Activated CD8-positive, alpha-beta memory T cell treated with anti-CD3 and anti-CD28 coated beads, Interleukin-2, amount 50 U/mL, for 4 hours (primary cell): ENCODE results near the gene FAM124A.

ENCODE experiments used
- DNase-seq: peaks from one replicate; pipeline ENCODE4 v3.0.0-alpha.2; 2020

FAM124A gene, protein sequence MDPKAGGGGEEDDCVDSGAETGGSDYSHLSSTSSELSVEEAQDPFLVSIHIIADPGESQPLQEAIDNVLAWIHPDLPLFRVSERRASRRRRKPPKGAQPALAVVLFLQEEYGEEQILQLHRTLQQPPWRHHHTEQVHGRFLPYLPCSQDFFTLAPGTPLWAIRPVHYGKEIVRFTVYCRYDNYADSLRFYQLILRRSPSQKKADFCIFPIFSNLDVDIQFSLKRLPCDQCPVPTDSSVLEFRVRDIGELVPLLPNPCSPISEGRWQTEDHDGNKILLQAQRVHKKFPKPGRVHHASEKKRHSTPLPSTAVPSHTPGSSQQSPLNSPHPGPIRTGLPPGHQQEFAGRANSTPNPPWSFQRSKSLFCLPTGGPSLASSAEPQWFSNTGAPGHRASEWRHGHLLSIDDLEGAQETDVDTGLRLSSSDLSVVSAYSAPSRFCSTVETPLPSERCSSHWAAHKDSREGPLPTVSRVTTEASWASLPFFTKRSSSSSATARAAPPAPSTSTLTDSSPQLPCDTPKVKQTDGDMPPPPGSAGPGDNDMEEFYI

DNA sequence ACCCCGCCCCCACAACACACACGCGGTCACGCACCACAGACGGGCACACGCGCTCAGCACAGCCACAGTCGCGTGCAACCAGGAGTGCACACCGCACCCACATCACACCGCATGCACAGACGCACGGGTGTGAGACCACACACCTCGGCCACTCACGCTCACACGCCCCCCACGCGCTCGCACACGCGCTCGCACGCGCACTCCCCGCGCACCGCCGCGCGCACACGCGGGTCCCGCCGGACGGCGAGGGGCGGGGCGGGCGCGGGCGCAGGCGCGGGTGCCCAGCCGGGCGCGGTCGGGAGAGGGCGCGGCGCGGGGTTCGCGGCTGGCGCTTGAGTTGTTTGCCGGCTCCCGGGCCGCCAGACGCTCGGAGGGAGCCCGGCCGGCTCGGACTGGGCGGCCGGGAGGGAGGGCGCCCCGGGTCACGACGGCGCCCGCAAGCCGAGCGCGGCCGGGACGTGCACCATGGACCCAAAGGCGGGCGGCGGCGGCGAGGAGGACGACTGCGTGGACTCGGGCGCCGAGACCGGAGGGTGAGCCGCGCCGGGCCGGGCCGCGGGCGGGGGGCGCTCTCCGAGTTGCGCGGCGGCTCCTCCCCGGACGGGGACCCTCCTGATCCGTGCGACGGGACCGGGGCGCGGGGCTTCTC lies at the start of gene FAM124A:
TSS of gene FAM124A (plus strand) at position 362 of the 649 bp plus-strand sequence. CDS start at position 466, 104 bp downstream.
- DNase-seq = peak; percentile 21

DNA sequence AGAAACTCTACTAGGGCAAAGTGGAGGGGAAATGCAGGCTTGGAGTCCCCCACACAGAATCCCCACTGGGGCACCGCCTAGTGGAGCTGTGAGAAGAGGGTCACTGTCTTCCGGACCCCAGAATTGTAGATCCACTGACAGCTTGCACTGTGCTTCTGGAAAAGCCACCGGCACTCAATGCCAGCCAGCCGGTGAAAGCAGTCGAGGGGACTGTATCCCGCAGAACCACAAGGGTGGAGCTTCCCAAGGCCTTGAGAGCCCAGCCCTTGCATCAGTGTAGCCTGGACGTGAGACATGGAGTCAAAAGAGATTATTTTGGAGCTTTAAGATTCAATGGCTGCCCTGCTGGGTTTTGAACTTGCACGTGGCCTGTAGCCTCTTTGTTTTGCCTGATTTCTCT lies 47.2 kb upstream of the FAM124A start:
- no peak for DNase-seq

DNA sequence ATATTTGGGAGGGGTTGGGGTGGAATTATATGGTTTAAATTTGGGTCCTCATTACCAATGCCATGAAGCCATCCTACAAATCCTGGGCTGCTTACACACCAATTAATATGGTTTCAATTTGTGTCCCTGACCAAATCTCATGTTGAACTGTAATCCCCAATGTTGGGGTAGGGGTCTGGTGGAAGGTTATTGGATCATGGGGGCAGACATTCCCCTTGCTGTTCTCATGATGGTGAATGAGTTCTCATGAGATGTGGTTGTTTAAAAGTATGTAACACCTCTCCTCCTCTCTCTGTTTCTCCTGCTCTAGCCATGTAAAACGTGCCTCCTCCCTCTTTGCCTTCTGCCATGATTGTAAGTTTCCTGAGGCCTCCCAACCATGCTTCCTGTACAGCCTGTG lies 46.6 kb upstream of the FAM124A start:
- no peak for DNase-seq

DNA sequence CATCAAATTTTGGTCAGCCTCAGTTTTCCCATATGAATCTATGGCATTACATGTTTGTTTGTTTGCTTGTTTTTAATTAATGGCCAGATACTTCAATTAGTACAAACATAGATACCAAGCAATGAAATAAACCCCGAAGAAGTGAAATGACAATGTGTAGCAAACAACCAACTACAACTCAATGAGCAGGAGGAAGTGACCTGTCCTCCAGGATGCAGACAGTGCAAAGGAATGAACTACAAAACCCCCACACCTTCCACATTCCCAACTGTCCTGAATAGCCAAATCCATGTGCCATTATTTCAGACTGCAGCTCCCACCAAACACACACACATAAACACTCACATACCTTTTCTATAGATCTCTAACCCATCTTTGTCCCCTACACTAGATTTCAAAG lies 45.0 kb upstream of the FAM124A start:
- DNase-seq = no peak

DNA sequence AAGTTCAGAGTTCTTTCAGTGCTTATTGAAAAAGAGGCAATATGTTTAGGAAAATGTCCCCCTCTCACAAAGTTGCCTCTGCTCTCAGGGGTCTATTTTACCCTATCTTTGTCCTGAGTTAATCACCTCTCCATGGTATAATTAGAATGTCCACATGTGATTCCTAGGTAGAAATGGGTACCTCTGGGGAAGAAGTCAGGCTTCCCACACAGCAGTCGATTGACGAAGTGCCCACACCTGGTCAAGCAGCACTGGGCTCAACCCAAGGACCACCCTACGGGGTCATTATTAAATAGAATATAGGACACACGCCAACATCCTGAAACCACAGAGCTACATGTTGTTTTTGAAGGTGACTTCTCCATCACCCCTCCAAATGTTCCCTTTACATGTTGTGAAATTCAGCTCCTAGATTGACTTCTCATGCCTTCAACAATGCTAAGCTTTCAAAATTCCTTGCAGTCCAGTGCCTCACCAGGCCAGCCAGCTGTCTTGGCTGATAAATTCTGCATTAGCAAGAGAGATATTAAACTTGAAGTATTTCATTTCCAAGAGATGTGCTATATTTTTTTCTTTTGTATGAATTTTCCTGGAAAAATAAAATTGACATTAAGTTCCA lies 43.6 kb upstream of the FAM124A start:
- no peak for DNase-seq

DNA sequence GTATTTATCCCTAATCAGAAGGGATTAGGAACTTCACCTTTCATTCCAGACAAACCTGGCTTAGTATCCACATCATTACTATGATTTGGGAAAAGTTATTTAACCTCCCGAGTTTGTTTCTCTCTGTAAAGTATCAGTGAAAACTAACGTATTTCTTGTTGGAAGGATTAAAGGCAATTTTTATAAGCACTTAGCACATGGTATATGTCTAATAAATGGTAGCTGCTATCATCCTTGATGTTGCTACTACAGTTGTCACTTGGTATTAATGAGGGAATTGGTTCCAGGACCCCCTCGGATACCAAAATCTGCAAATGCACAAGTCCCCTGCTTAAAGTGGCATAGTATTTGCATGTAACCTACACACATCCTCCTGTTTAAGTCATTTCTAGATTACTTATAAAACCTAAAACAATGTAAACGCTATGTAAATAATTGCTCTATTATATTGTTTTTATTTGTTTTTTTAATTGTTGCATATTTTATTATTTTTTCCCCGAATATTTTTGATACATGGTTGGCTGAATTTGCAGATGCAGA lies 42.7 kb upstream of the FAM124A start:
- no peak for DNase-seq

DNA sequence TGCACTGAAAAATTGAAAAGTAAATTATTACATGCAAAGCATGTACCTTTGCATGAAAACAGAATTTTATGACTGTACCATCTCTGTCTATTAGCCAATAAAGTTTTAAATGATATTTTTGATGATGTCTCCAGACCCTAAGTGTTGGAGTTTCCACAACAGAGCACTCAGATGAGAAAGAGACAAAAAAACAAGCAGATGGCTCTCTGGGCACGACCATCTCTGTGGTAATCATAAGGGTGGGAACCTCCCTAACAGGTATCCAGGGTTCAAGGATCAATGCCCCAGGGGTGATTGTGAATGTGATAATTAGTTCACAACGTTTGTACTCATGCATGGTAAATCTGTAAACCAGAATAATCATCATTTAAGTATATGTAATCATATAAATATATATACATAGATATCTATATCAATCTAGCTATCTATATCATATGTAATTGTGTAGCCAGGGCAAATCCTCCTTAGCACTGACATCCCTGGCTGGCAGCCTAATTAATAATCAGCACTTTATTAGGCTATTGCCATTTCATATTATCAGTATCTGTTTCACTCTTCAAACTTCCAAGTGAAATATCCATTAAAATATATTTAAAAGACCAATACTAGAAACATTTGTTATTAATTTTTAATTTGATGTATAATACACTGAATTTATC lies 41.2 kb upstream of the FAM124A start:
- DNase-seq = no peak

DNA sequence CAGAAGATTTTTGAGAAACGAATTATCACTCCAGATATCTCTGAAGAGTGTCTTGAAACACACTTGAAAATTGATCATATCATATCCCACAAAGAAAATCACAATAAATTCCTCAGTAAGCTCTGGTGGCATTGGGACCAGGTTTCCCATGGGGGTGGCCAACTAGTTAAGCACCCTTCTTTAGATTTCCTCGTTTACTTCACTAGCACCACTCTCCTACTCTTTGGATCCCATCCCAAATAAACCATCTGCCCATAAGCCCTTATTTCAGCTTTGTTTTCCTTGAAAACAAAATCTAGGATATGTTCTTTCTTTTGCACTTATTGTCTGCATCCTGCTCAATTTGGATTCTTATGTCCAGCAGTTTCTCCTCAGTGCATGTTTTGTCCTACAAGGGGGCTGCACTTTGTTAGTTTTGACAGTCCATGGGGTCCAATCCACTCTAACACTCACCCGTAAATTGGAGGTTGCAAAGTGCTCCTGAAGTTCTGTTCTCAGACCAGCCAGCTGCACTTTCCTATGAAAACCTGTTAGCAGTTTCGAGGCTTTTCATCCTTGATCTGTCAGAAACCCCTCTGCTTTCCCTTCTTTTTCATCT lies 40.3 kb upstream of the FAM124A start:
- DNase-seq = no peak

DNA sequence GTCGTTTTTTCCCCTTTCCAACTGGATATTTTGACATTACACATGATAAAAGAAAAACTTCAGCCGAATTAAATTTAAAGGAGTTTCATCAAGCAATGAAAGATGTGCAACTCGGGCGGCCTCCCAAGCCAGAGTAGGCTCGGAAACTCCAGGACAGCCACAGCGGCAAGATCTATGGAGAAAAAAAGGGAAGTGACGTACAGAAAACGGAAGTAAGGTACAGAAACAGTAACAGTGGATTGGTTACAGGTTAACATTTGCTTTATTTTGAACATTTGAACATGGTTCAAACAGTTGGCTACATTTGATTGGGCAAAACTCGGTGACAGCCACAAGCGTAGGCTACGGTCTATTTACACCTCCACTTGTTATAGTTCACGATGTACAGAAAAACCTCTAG lies 30.5 kb upstream of the FAM124A start:
- no peak for DNase-seq

DNA sequence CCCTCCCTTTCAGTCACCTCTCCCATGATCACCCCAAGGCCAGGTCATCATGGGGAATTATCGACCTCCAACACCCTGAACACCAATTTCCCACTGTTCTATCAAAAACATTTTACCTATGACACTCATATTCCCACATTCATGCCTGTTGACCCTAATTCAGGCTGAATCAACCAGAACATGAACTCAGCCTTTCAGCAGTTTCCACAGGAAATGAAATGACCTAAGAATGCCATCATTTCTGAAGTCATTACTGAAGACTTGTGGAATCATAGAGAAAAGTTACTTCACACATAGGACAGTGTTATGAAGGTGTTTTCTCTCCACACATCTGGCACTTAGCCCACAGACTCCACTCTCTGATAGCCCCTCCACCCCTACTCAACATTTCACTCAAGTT lies 29.9 kb upstream of the FAM124A start:
- DNase-seq = no peak

DNA sequence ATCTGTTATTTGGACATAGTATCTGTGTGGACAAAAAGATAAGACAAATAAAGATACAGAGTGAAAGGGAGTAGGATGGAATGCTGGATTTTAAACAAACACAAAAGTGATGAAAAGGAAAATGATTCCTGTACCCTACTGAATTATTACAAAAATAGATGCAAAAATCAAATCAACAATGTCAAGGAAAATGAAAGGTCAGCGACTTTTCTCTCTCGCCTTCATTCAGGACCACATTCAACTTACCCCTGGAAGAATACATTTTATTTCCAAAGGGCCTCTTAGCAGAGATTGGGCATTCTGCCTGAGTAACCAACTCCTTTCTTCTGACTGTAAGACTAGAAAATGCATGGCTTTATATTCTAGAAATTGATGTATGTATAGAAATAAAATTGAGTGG lies 28.8 kb upstream of the FAM124A start:
- DNase-seq = no peak

DNA sequence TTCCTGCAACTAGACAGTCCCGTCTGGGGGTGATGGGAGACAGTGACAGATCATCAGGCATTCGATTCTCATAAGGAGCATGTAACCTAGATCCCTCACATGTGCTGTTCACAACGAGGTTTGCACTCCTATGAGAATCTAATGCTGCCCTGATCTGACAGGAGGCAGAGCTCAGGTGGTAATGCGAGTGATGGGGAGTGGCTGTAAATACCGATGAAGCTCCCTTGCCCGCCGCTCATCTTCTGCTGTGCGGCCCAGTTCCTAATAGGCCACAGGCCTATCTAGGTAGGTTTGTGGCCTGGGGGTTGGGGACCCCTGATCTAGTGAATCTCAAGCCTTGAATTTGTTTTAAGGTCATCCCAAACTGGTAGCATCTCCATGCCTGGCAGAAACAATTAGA lies 27.3 kb upstream of the FAM124A start:
- DNase-seq = no peak

DNA sequence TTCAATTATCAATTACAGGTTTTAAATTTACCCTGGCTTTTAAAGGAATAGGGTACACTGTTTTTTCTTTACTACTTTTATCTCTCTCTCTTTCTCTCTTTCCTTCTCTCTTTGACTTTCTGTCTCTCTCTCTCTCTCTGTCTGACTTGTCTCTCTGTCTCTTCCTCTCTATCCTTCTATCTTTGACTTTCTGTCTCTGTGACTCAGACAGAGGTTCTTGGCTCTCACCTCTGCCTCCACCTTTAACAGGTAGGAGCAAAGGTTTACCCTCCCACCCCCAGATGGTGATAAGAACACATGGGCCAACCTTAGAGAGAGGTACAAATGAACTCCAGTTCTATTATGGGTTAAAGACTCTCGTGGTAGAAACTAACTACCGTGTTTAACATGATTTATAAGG lies 20.3 kb upstream of the FAM124A start:
- no peak for DNase-seq

DNA sequence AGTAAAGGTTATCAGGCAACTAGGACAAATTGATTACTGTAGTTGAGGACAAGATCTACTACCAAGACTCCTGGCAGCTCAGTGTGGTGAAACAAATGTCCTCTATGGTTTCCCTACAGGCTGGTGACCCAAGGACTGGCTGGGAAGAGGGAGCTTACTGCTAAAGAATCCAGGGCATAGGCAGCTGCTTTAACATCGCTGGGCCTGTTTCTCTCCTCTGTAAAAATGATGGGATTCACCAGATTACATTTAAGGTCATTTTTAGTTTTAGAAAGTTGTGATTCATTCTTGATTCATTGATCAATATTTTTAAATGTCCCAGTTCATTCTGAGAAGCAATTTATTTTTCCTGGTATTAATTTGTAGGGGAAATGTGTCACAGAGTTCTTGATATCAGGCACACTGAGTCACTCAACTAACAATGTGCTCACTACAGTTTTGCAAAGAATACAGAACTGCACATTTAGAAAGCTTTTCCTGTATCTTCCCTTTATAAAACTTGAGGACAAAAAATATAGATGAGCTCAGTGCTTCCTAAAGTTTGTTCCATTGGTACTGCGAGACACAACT lies 19.6 kb upstream of the FAM124A start:
- no peak for DNase-seq

DNA sequence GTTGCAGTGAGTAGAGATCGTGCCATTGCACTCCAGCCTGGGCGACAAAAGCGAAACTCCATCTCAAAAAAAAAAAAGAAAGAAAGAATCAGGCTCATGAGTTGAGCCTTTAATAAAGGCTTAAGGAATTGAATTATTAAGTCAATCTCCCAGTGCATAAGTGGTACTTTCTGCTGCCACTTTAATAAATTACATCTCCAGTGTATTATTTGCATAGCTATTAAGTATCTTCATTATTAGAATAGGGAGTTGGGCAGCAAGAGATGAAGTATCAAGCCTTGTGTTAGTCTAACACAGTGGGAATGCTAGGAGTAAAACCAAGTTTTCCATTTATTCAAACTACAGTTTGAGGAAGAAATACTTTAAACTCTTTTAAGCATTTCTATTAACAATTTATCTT lies 15.6 kb upstream of the FAM124A start:
- DNase-seq = no peak

DNA sequence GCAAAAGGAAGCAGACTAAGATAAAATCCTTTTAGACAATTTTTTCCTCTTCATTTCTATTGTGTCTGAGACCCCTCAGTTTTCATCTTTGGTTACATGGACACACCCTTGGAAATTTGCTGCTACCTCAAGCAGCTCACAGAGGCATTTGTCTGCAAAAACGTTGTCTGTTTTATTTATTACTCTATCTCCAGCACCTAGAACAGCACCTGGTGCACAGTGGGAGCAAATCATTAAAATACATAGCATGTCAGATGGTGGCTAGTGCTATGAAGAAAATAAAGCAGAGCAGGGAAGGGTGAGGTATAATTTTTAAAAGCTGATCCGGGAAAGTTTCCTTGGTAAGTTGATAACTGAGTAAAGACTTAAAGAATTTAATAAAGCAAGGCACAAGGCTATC lies 14.3 kb upstream of the FAM124A start:
- DNase-seq = no peak

DNA sequence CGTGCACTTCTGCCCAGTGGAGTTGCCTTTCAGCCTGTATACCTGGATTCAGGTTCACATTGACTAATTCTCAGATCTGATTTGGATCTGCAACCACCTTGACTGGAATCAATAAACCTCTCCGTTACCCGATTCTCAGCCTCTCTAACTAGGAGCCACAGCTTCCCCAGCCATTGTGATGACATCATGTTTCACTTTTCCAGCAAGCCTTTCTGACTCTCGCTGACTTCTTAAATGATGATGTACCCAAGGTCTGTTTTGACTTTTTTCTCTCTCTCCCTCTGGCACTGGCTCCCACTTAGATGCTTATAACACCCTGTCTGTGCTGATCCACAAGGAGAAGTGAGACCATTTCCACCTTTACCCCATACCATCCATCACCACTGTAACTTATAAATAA lies 13.5 kb upstream of the FAM124A start:
- DNase-seq = no peak

DNA sequence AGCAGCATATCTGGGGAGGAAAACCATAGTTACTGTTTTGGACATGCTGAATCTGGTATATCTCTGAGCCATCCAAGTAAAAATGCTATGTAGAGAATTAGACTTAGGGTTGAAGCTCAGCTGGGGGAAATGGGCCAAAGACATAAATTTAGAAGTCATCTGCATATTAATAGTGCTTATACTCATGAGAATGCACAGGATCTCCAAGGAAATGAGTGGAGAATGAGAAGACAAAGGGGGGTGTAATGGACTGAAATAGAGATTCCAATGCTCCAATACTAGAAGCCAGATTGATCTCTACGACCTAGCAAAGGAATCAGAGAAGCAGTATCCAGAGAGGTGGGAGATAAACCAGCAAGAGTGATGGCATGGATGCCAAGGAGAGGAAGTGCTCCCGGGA lies 10.3 kb upstream of the FAM124A start:
- no peak for DNase-seq

DNA sequence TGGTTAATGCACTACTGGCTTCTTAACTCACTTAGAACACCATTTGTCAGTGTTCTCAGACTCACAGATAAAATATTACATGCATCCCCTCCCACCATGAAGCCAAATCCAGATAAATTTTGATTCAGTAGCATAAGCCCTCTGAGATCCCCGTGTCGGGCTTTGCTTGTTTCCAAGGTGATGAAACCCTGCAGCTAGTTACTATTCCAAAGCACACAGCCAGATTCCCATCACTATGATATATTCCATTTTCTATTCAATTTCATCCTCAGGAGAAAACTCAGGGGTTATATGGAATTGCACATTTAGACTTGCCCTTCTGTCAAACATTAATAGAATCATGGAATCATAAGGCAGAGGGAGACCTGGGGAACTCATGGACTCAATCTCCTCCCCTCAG lies 9.4 kb upstream of the FAM124A start:
- no peak for DNase-seq

DNA sequence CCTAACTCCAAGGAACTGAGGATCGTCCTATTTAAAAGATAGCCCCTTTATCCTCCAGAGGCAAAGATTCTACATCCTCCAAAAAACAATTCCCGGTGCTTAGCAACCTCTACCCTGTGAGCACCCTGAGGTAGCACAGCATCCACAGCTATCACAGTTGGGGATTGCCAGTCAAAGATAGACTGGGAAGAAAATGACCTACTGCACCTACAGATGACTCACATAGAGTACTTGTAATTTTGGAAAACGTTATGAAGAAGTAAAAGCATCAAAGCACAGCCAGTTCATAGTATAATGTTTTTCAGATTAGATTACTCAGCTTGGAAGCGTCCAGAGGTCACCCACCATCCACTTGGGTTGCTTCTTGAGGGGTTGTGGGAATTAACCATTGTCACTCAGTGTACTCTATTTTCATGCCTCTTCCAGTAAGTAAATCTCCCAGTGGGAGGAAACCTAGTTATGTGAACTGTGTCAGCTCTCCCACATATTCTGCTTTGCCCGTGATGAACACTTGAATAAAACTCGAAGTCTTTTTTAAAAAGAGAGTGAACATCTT lies 8.9 kb upstream of the FAM124A start:
- DNase-seq = no peak

DNA sequence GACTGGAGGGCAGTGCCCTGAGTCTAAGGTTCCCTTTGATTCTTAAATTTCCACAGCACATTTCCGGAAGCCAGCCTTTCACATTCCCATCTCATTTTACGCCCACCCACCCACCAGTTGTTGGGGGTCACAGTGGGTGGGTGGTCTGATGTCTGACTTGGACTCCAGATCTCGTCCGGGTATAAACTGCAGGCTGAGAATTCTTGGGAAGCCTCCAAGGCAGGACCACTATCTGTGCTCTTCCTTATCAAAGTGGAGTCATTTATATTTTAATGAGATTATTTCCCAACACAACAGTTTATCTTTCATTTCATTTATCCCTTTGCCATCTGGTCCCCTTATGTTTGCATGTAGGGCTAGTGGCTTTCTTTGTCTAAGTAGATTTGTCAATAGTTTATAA lies 3.6 kb upstream of the FAM124A start:
- no peak for DNase-seq

DNA sequence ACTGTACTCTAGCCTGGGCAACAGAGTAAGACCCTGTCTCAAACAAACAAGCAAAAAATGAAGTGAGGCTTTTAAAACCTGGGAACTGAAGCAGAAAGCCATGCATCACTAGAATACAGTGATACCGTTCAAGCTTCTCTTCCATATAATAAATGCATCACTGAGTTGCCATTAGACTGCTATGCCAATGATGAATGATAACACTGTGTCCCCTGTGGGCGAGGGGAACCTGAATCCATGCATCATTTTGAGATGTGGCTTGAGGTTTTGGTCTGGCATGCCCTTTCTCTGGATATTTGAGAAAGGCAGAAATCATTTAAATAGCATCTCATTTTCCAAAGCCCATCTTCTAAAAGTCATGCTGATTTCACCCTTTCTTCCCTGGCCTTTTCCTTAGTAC lies 1.5 kb upstream of the FAM124A start:
- DNase-seq = no peak
